Muscle of back (tissue), 11 donors: ENCODE data around the gene DDC. TPM values are rescaled to one million over a fixed set of nuclear protein-coding genes. Genes with fewer than 3 reads are reported as not detected.
A peak's percentile ranks its signal among the peaks of the same experiment; 100 is the strongest.
"Not testable (repeated sequence)": the region's sequence is repeated elsewhere in the genome, so short reads cannot be mapped to it uniquely, and the experiment has no call there.

Experiments
- DNase-seq, 3 donors: peaks; one replicate each; pipeline versions ENCODE4 v3.0.0 to v3.0.0-alpha.2; 2013
- polyA plus RNA-seq, 10 donors: library from polyadenylated mRNA; unstranded; fragments of 120-200 nt; gene quantifications; one replicate each; pipeline ENCODE4 v1.2.1, GENCODE V29; 2013; ENCODE audit not compliant: insufficient read length in 10 of 10

Gene DDC
- polyA plus RNA-seq, 10 donors: 0.17 to 0.49 (median 0.29) TPM; not detected in 5

- DNase-seq: not testable (repeated sequence)
Observed at GRCh38 chr7:50458651-50459050, 106.6 kb downstream of the DDC start.

GRCh38 chr7:50456371-50457123 is 108.7 kb downstream of the DDC start:
- no peak for DNase-seq

- no peak for DNase-seq
Observed at GRCh38 chr7:50455658-50456057, 109.5 kb downstream of the DDC start.

GRCh38 chr7:50454968-50455367 is 110.2 kb downstream of the DDC start:
- no peak for DNase-seq

- DNase-seq: no peak
Observed at GRCh38 chr7:50450590-50451032, 114.6 kb downstream of the DDC start.

GRCh38 chr7:50449881-50450589 is 115.2 kb downstream of the DDC start, which contains the start of gene FIGNL1:
FIGNL1 (minus strand) TSS chr7:50450350; CDS start chr7:50447287, 3,063 bp downstream.
- DNase-seq: peak; percentile 71 to 90 (median 80)

GRCh38 chr7:50449501-50449880 is 115.7 kb downstream of the DDC start:
- no peak for DNase-seq

- no peak for DNase-seq
Observed at GRCh38 chr7:50448823-50449222, 116.4 kb downstream of the DDC start.

- no peak for DNase-seq
Observed at GRCh38 chr7:50446542-50446960, 118.7 kb downstream of the DDC start.

- DNase-seq: peak in 1 of 3 donors; percentile 20
Observed at GRCh38 chr7:50436133-50436806, 128.9 kb downstream of the DDC start.

GRCh38 chr7:50431722-50432305 is 133.4 kb downstream of the DDC start:
- DNase-seq: no peak

- no peak for DNase-seq
Observed at GRCh38 chr7:50431316-50431715, 133.9 kb downstream of the DDC start.

GRCh38 chr7:50428911-50429310 is 136.3 kb downstream of the DDC start:
- DNase-seq: no peak

GRCh38 chr7:50427518-50427917 is 137.7 kb downstream of the DDC start:
- DNase-seq: no peak

- DNase-seq: no peak
Observed at GRCh38 chr7:50426280-50427045, 138.7 kb downstream of the DDC start.

- DNase-seq: no peak
Observed at GRCh38 chr7:50425318-50425717, 139.9 kb downstream of the DDC start.

GRCh38 chr7:50423860-50424259 is 141.3 kb downstream of the DDC start:
- DNase-seq: no peak

GRCh38 chr7:50422858-50423257 is 142.3 kb downstream of the DDC start:
- DNase-seq: no peak

GRCh38 chr7:50421043-50421442 is 144.2 kb downstream of the DDC start:
- no peak for DNase-seq

GRCh38 chr7:50418526-50419290 is 146.5 kb downstream of the DDC start:
- no peak for DNase-seq
